PC-3 (cell line): ENCODE results near the gene ANAPC4. TPM values are rescaled to one million over a fixed set of nuclear protein-coding genes. Genes with fewer than 3 reads are reported as not detected.
"Not testable (repeated sequence)": the region's sequence is repeated elsewhere in the genome, so short reads cannot be mapped to it uniquely, and the experiment has no call there.

Experiments
- ATAC-seq: fragments of 200-7000 bp; cut with Tn5 transposase; 2 replicates; pipeline ENCODE4 v1.9.1; 2020; ENCODE audit warnings: mild to moderate bottlenecking, moderate library complexity
- Bru-seq: library from RNA; stranded (reverse); fragments of 400-500 nt; gene quantifications from one replicate; lab custom pipeline; 2021; lab: Mats Ljungman, UMichigan
- BruChase-seq, 2 experiments: library from RNA; stranded (reverse); fragments of 400-500 nt; gene quantifications; one replicate each; lab custom pipeline; 2021; lab: Mats Ljungman, UMichigan
- BruUV-seq: library from RNA; stranded (reverse); fragments of 400-500 nt; replicated peaks from 2 replicates; lab custom pipeline; 2021; lab: Mats Ljungman, UMichigan
- CTCF ChIA-PET: fragments of 300-600 bp; sonication (Branson Sonifier 250); formaldehyde crosslinking; loops from one replicate; lab custom pipeline; 2022; ENCODE audit warnings: antibody characterized with exemption; lab: Charles Lee
- POLR2A ChIA-PET: fragments of 300-600 bp; sonication (Branson Sonifier 250); formaldehyde crosslinking; loops from one replicate; lab custom pipeline; 2022; ENCODE audit warnings: antibody characterized with exemption; ENCODE audit not compliant: unreplicated experiment; lab: Charles Lee
- DNase-seq: peaks from one replicate; pipeline ENCODE4 v3.0.0-alpha.2; 2015
- H2AFZ ChIP-seq: fragments of 300-600 bp; sonication (generic); 2 replicates; pipeline ENCODE4 v1.6.0; 2016; ENCODE audit warnings: antibody characterized with exemption, low read length
- H3F3A ChIP-seq: fragments of 300-600 bp; sonication (generic); one replicate; pipeline ENCODE4 v1.6.0; 2017; ENCODE audit warnings: antibody characterized with exemption, low read length, control low read depth, mild to moderate bottlenecking; ENCODE audit not compliant: unreplicated experiment
- H3K27ac ChIP-seq: fragments of 300-600 bp; sonication (generic); 2 replicates; pipeline ENCODE4 v1.5.1; 2016; ENCODE audit warnings: mild to moderate bottlenecking, low read length
- H3K27me3 ChIP-seq: fragments of 300-600 bp; sonication (generic); 2 replicates; pipeline ENCODE4 v1.6.1; 2016; ENCODE audit warnings: low read length, mixed read lengths
- H3K36me3 ChIP-seq: fragments of 300-600 bp; sonication (generic); 2 replicates; pipeline ENCODE4 v1.6.1; 2016; ENCODE audit warnings: low read depth, mixed run types, low read length, mixed read lengths
- H3K4me1 ChIP-seq: fragments of 300-600 bp; sonication (generic); 2 replicates; pipeline ENCODE4 v1.5.1; 2016; ENCODE audit warnings: low read length; ENCODE audit not compliant: insufficient read depth
- H3K4me2 ChIP-seq: fragments of 300-600 bp; sonication (generic); 2 replicates; pipeline ENCODE4 v1.6.0; 2016; ENCODE audit warnings: low read length
- H3K4me3 ChIP-seq: fragments of 300-600 bp; sonication (generic); 2 replicates; pipeline ENCODE4 v1.5.1; 2016; ENCODE audit warnings: mild to moderate bottlenecking, low read length, mixed read lengths
- H3K79me2 ChIP-seq: fragments of 300-600 bp; sonication (generic); 2 replicates; pipeline ENCODE4 v1.6.1; 2017; ENCODE audit warnings: low read length, mixed read lengths
- H3K9ac ChIP-seq: fragments of 300-600 bp; sonication (generic); 2 replicates; pipeline ENCODE4 v1.6.0; 2016; ENCODE audit warnings: mild to moderate bottlenecking, low read length
- H3K9me2 ChIP-seq: fragments of 300-600 bp; sonication (generic); replicated peaks from 2 replicates; pipeline ENCODE4 v1.6.1; 2016; ENCODE audit warnings: mixed run types, low read length, mixed read lengths
- H3K9me3 ChIP-seq: fragments of 300-600 bp; sonication (generic); 2 replicates; pipeline ENCODE4 v1.6.1; 2016; ENCODE audit warnings: low read length, mixed read lengths
- H4K20me1 ChIP-seq: fragments of 300-600 bp; sonication (generic); 2 replicates; pipeline ENCODE4 v1.6.1; 2016; ENCODE audit warnings: low read length, mixed read lengths
- CTCF ChIP-seq: fragments of 300-600 bp; sonication (generic); conservative IDR thresholded peaks from 2 replicates; pipeline ENCODE4 v1.5.1; 2017; ENCODE audit warnings: antibody characterized with exemption, low read depth, mild to moderate bottlenecking, low read length
- EZH2 ChIP-seq: fragments of 300-600 bp; sonication (generic); IDR thresholded peaks from one replicate; pipeline ENCODE4 v1.6.1; 2017; ENCODE audit warnings: antibody characterized with exemption, mild to moderate bottlenecking, low read length; ENCODE audit not compliant: unreplicated experiment
- EZH2phosphoT487 ChIP-seq: fragments of 300-600 bp; sonication (generic); IDR thresholded peaks from 2 replicates; pipeline ENCODE4 v1.6.1; 2018; ENCODE audit warnings: mild to moderate bottlenecking, antibody characterized with exemption, low read length, borderline replicate concordance
- intact Hi-C: fragments of 100-400 bp; cut with micrococcal nuclease; formaldehyde crosslinking; loops from 2 replicates; pipeline ENCODE4 v1.9.0; 2023
- long read RNA-seq: library from polyadenylated mRNA; unstranded; transcript quantifications from one replicate; pipeline ENCODE4 v2.0.0, GENCODE V29; 2021; ENCODE audit not compliant: unreplicated experiment
- total RNA-seq: library from RNA; depleted of rRNA; stranded (reverse); fragments of >200 nt; gene quantifications from 2 replicates; pipeline ENCODE4 v1.2.3, GENCODE V29; 2014; rRNA removed

Gene ANAPC4
- total RNA-seq (11.3 and 14.5 TPM in 2 replicates), Bru-seq, nascent RNA (percentile 70 among the genes with signal in this experiment), BruChase-seq, experiment 1, labeled RNA remaining after a 6-hour chase (percentile 76 among the genes with signal in this experiment), BruChase-seq, experiment 2, labeled RNA remaining after a 2-hour chase (percentile 82 among the genes with signal in this experiment)
- long read RNA-seq, transcript ANAPC4-201 (29 exons, 2,685 nt): major isoform, 31 of 64 reads
- long read RNA-seq, transcript ANAPC4-210 (29 exons, 2,599 nt): minor isoform, 9 of 64 reads
- long read RNA-seq, partial matches to known transcripts: 5 of 64 reads
- long read RNA-seq, other reads (novel, unspliced or antisense): 19 of 64 reads

GRCh38 chr4:25376754-25377571 lies at the start of gene ANAPC4:
ANAPC4 (plus strand) TSS chr4:25377263; CDS start chr4:25377428, 165 bp downstream.
- Histone ChIP-seq H3F3A (no peaks in the 10 kb centered on the region), H2AFZ (peak within 1 kb of the TSS; percentile 83), H3K79me2 (peaks cover 27% of the 10 kb centered on the region), H3K4me1 (peaks cover 12% of the 10 kb centered on the region), H3K9me3 (no peaks in the 10 kb centered on the region), H3K36me3 (no peaks in the 10 kb centered on the region), H3K27ac (0 out of 2 replicates have a peak within 1 kb of the TSS, but pooled peaks have one; percentile 22), H3K27me3 (no peaks in the 10 kb centered on the region), H4K20me1 (no peaks in the 10 kb centered on the region), H3K4me2 (peak within 1 kb of the TSS; percentile 91), H3K4me3 (peak within 1 kb of the TSS; percentile 98), H3K9ac (peak within 1 kb of the TSS; percentile 89), H3K9me2 (no peaks in the 10 kb centered on the region)
- ATAC-seq (peak; percentile 87), DNase-seq (peak; percentile 88)
- POLR2A ChIA-PET: interaction anchor here (0.6 kb wide), 4 partner anchors 10 to 1287 kb away, joined by 3 to 7 read pairs (median 5); no protein-coding TSS in a partner anchor
- BruUV-seq: no TSS peak
- intact Hi-C loops: no loop called here
- CTCF ChIA-PET: no interaction called here
- TF ChIP-seq CTCF: no peak
- TF ChIP-seq EZH2: no peak
- no peak for TF ChIP-seq EZH2phosphoT487

- H3K36me3 ChIP-seq, H3F3A ChIP-seq, H3K79me2 ChIP-seq, H3K4me1 ChIP-seq, H3K9me3 ChIP-seq, intact Hi-C loops, H3K27ac ChIP-seq, ATAC-seq, H4K20me1 ChIP-seq, H3K9ac ChIP-seq, BruUV-seq, CTCF ChIA-PET, H3K4me3 ChIP-seq, H2AFZ ChIP-seq, POLR2A ChIA-PET, DNase-seq, H3K4me2 ChIP-seq, H3K27me3 ChIP-seq, H3K9me2 ChIP-seq: not testable (repeated sequence)
Measured at GRCh38 chr4:25328463-25328862, 48.6 kb upstream of the ANAPC4 start.

- TF ChIP-seq CTCF: no peak
- no peak for TF ChIP-seq EZH2phosphoT487
- TF ChIP-seq EZH2: no peak
- ChIA-PET CTCF (no interaction called here), POLR2A (no interaction called here)
- Histone ChIP-seq H3K27me3 (no peaks in the 10 kb centered on the region), H2AFZ (no peak overlapping the region), H3K4me1 (no peaks in the 10 kb centered on the region), H3K9me3 (no peaks in the 10 kb centered on the region), H3F3A (no peaks in the 10 kb centered on the region), H4K20me1 (no peaks in the 10 kb centered on the region), H3K4me3 (no peak overlapping the region), H3K27ac (no peak overlapping the region), H3K9me2 (no peaks in the 10 kb centered on the region), H3K36me3 (no peaks in the 10 kb centered on the region), H3K79me2 (no peaks in the 10 kb centered on the region), H3K9ac (no peak overlapping the region), H3K4me2 (no peak overlapping the region)
- no peak for ATAC-seq
- no TSS peak for BruUV-seq
- DNase-seq: no peak
- intact Hi-C loops: no loop called here
Measured at GRCh38 chr4:25330335-25330734, 46.7 kb upstream of the ANAPC4 start.
